SK-N-SH (cell line): ENCODE data around the gene FBXO47. TPM values are rescaled to one million over a fixed set of nuclear protein-coding genes. Genes with fewer than 3 reads are reported as not detected.

ENCODE experiments used
- CTCF ChIA-PET: fragments of 300-600, 350-600 bp; formaldehyde crosslinking; extraction: SDS; loops from one replicate; lab custom pipeline; 2021; lab: Yijun Ruan, JAX
- POLR2A ChIA-PET: fragments of 350-600 bp; sonication (Branson Sonifier 250); formaldehyde crosslinking; extraction: SDS; loops from one replicate; lab custom pipeline; 2020; ENCODE audit warnings: antibody characterized with exemption, inconsistent platforms; lab: Yijun Ruan, JAX
- DNase-seq: peaks from one replicate; pipeline ENCODE4 v3.0.0; 2012
- H2AFZ ChIP-seq: fragments of 200-600 bp; sonication (generic); 2 replicates; pipeline ENCODE4 v1.8.1; 2016; ENCODE audit warnings: antibody characterized with exemption, mild to moderate bottlenecking, low read depth
- H3F3A ChIP-seq: fragments of 200-600 bp; sonication (generic); replicated peaks from 2 replicates; pipeline ENCODE3; 2016; ENCODE audit warnings: antibody characterized with exemption, mild to moderate bottlenecking; ENCODE audit not compliant: insufficient read depth
- H3K27ac ChIP-seq, 2 experiments: fragments of 200-500 bp in 1 of 2; fragments of 200-600 bp in 1 of 2; sonication (Bioruptor generic) in 1 of 2; sonication (generic), shearing (Covaris generic) in 1 of 2; 2 replicates each; pipeline versions ENCODE4 v1.5.1 to v1.6.1; 2014 to 2016; ENCODE audit warnings: low read depth in 2 of 2, inconsistent platforms in 1 of 2, low read length in 1 of 2, mild to moderate bottlenecking in 1 of 2, mixed read lengths in 1 of 2
- H3K27me3 ChIP-seq: fragments of 200-600 bp; sonication (generic), shearing (Covaris generic); 2 replicates; pipeline ENCODE4 v1.6.1; 2016; ENCODE audit warnings: mixed run types; ENCODE audit not compliant: insufficient read depth
- H3K36me3 ChIP-seq, 2 experiments: fragments of 200-500 bp in 1 of 2; fragments of 200-600 bp in 1 of 2; sonication (Bioruptor generic) in 1 of 2; sonication (generic) in 1 of 2; replicated peaks in 1 of 2; 2 replicates each; pipeline versions ENCODE3 to v1.5.1; 2014 to 2016; ENCODE audit warnings: low read length in 1 of 2, mild to moderate bottlenecking in 1 of 2; ENCODE audit not compliant: insufficient read depth in 2 of 2, control insufficient read depth in 1 of 2
- H3K4me1 ChIP-seq, 2 experiments: fragments of 200-500 bp in 1 of 2; fragments of 200-600 bp in 1 of 2; sonication (Bioruptor generic) in 1 of 2; sonication (generic), shearing (Covaris generic) in 1 of 2; 2 replicates each; pipeline versions ENCODE4 v1.5.1 to v1.6.1; 2014 to 2016; ENCODE audit warnings: low read depth in 1 of 2, low read length in 1 of 2, mixed run types in 1 of 2; ENCODE audit not compliant: insufficient read depth in 2 of 2, control insufficient read depth in 1 of 2
- H3K4me2 ChIP-seq: fragments of 200-600 bp; sonication (generic), shearing (Covaris generic); 2 replicates; pipeline ENCODE4 v1.6.1; 2017; ENCODE audit warnings: mixed run types
- H3K4me3 ChIP-seq, 2 experiments: fragments of 200-500 bp in 1 of 2; fragments of 200-600 bp in 1 of 2; sonication (Bioruptor generic) in 1 of 2; sonication (generic), shearing (Covaris generic) in 1 of 2; 2 replicates each; pipeline versions ENCODE4 v1.5.1 to v1.8.1; 2014 to 2016; ENCODE audit warnings: low read depth in 2 of 2, inconsistent platforms in 1 of 2, low read length in 1 of 2, mild to moderate bottlenecking in 1 of 2, mixed read lengths in 1 of 2, moderate library complexity in 1 of 2
- H3K79me2 ChIP-seq: fragments of 200-600 bp; sonication (generic); 2 replicates; pipeline ENCODE4 v1.8.1; 2017; ENCODE audit warnings: mild to moderate bottlenecking; ENCODE audit not compliant: insufficient read depth
- H3K9ac ChIP-seq: fragments of 200-600 bp; sonication (generic); 2 replicates; pipeline ENCODE4 v1.6.1; 2017; ENCODE audit warnings: mixed run types
- H3K9me2 ChIP-seq: fragments of 200-600 bp; sonication (generic); 2 replicates; pipeline ENCODE4 v1.6.1; 2017; ENCODE audit warnings: mixed run types
- H3K9me3 ChIP-seq: fragments of 200-600 bp; sonication (generic); 2 replicates; pipeline ENCODE4 v1.6.1; 2017; ENCODE audit warnings: mixed run types, mild to moderate bottlenecking, moderate library complexity
- H4K20me1 ChIP-seq: fragments of 200-600 bp; sonication (generic); 2 replicates; pipeline ENCODE4 v1.6.1; 2017; ENCODE audit warnings: mild to moderate bottlenecking, mixed run types; ENCODE audit not compliant: insufficient read depth
- CHD2 ChIP-seq: fragments of 150-350 bp; IDR thresholded peaks from 2 replicates; pipeline ENCODE4 v1.6.1; 2018; ENCODE audit warnings: low read length; ENCODE audit not compliant: partially characterized antibody
- EZH2phosphoT487 ChIP-seq: fragments of 200-600 bp; sonication (generic); IDR thresholded peaks from 2 replicates; pipeline ENCODE4 v1.6.1; 2017; ENCODE audit warnings: low read depth, mixed run types, mild to moderate bottlenecking, antibody characterized with exemption, moderate library complexity, borderline replicate concordance
- FOSL2 ChIP-seq: IDR thresholded peaks from 2 replicates; pipeline ENCODE4 v1.4.0; 2012; ENCODE audit warnings: low read depth, mild to moderate bottlenecking, moderate library complexity, borderline replicate concordance
- FOXM1 ChIP-seq: IDR thresholded peaks from 2 replicates; pipeline ENCODE4 v1.4.0; 2012; ENCODE audit warnings: low read depth, mild to moderate bottlenecking
- GABPA ChIP-seq: IDR thresholded peaks from 2 replicates; pipeline ENCODE4 v1.4.0; 2012; ENCODE audit warnings: low read depth, mild to moderate bottlenecking
- GATA2 ChIP-seq: sonication (generic); formaldehyde crosslinking; IDR thresholded peaks from 2 replicates; pipeline ENCODE4 v1.5.0; 2020; ENCODE audit warnings: mild to moderate bottlenecking, missing genetic modification reagents
- MAX ChIP-seq: IDR thresholded peaks from 2 replicates; pipeline ENCODE4 v1.4.0; 2012; ENCODE audit warnings: low read depth
- MEF2A ChIP-seq: IDR thresholded peaks from 2 replicates; pipeline ENCODE4 v1.4.0; 2012; ENCODE audit warnings: low read depth, borderline replicate concordance
- MXI1 ChIP-seq: IDR thresholded peaks from 2 replicates; pipeline ENCODE4 v1.6.1; 2012; ENCODE audit warnings: mild to moderate bottlenecking, low read depth, low read length, improper control_type of control experiment
- NRF1 ChIP-seq: IDR thresholded peaks from 2 replicates; pipeline ENCODE4 v1.6.1; 2012; ENCODE audit warnings: low read depth, mild to moderate bottlenecking, low read length
- PBX3 ChIP-seq: IDR thresholded peaks from 2 replicates; pipeline ENCODE4; 2012
- RAD21 ChIP-seq: IDR thresholded peaks from 2 replicates; pipeline ENCODE4 v1.6.1; 2012; ENCODE audit warnings: mild to moderate bottlenecking, low read length
- RXRA ChIP-seq: IDR thresholded peaks from 2 replicates; pipeline ENCODE4 v1.4.0; 2012; ENCODE audit warnings: low read depth, mild to moderate bottlenecking, borderline replicate concordance
- SIN3A ChIP-seq: IDR thresholded peaks from 2 replicates; pipeline ENCODE4 v1.6.1; 2012; ENCODE audit warnings: low read depth, mild to moderate bottlenecking, low read length, moderate library complexity, borderline replicate concordance
- SMC3 ChIP-seq: IDR thresholded peaks from 2 replicates; pipeline ENCODE4 v1.6.1; 2012; ENCODE audit warnings: low read depth, low read length, improper control_type of control experiment
- TAF1 ChIP-seq: IDR thresholded peaks from 2 replicates; pipeline ENCODE4 v1.6.1; 2012; ENCODE audit warnings: low read depth, mild to moderate bottlenecking, low read length, moderate library complexity, borderline replicate concordance
- TCF12 ChIP-seq: IDR thresholded peaks from 2 replicates; pipeline ENCODE4 v1.4.0; 2012
- TEAD4 ChIP-seq: IDR thresholded peaks from 2 replicates; pipeline ENCODE4 v1.4.0; 2012; ENCODE audit warnings: mild to moderate bottlenecking, borderline replicate concordance; ENCODE audit not compliant: insufficient read depth
- YY1 ChIP-seq: IDR thresholded peaks from 2 replicates; pipeline ENCODE4 v1.4.0; 2012; ENCODE audit warnings: low read depth, mild to moderate bottlenecking
- ZBTB33 ChIP-seq: IDR thresholded peaks from 2 replicates; pipeline ENCODE4 v1.4.0; 2012; ENCODE audit warnings: low read depth, borderline replicate concordance
- WGBS: methylation state at CpG from one replicate; pipeline ENCODE4 v1.1.6; 2017; ENCODE audit warnings: low lambda C conversion rate; 5-methylcytosine and 5-hydroxymethylcytosine counted together
- polyA plus RNA-seq, 3 experiments: library from polyadenylated mRNA; depleted of rRNA; stranded (reverse); fragments of >200 nt; gene quantifications; 2 replicates each; pipeline ENCODE4 v1.2.3, GENCODE V29; 2012
- TF ChIP-seq, protein P1 (sequence below): fragments of 200-600 bp; sonication (generic); IDR thresholded peaks from 2 replicates; pipeline ENCODE4 v1.6.1; 2017; ENCODE audit warnings: antibody characterized with exemption, mild to moderate bottlenecking, moderate library complexity

FBXO47 gene
- polyA plus RNA-seq, 1 of the 3 experiments (the other 2 are of a cell fraction): not detected

DNA sequence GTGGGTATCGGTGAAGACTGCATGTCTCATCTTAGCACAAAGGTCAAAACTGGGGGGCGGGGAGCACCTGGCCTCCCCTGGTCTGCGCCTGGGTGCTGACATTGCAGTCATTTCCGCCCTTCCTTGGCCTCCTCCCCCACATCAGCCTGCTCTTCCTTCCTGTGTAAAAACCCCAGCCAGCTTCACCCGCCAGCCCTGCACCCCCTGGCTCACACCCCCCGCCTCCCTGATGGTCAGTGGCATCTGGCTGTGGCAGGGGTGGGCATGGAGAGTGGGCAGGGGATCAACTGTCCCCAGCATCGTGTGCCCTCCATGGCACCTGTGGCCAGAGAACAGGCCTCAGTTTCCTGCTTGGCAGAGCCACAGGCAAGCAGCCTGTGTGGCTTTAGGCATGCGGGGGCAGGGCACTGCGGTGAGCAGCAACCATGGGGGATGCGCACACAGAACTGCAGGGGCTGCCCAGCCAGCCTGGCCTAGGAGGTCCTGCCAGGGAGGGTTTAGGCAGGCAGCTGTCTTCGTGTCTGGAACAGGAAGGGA, 68.3 kb downstream of the FBXO47 start:
- CTCF ChIA-PET: interaction anchor here (1.3 kb wide), 2 partner anchors 16 to 276 kb away, joined by 3 read pairs; no protein-coding TSS in a partner anchor
- Histone ChIP-seq H3K27me3 (no peaks in the 10 kb centered on the region), H3K27ac (peak overlapping the region; percentile 8 to 27; a peak in 2 of 4 replicates), H3K4me3 (no peak overlapping the region), H3K4me1 (peaks cover 11 to 29% of the 10 kb centered on the region in 2 experiments; a peak in 1 of 4 replicates), H3K4me2 (no peak overlapping the region), H3K9me3 (no peaks in the 10 kb centered on the region), H4K20me1 (peaks cover 81% of the 10 kb centered on the region), H3F3A (peaks cover 41% of the 10 kb centered on the region), H3K79me2 (peaks cover 78% of the 10 kb centered on the region), H2AFZ (no peak overlapping the region), H3K36me3 (peaks cover 34 to 38% of the 10 kb centered on the region in 2 experiments), H3K9ac (no peak overlapping the region), H3K9me2 (no peaks in the 10 kb centered on the region)
- DNase-seq: no peak
- POLR2A ChIA-PET: no interaction called here
- 94% methylated on average over 10 of the region's 11 CpGs for WGBS
- TF ChIP-seq MAX (no peak), SIN3A (no peak), FOSL2 (no peak), NRF1 (no peak), RXRA (no peak), TAF1 (no peak), YY1 (no peak), GATA2 (CRISPR knock-in tag) (no peak), CHD2 (no peak), GABPA (no peak)
- TF ChIP-seq, protein P1, sequence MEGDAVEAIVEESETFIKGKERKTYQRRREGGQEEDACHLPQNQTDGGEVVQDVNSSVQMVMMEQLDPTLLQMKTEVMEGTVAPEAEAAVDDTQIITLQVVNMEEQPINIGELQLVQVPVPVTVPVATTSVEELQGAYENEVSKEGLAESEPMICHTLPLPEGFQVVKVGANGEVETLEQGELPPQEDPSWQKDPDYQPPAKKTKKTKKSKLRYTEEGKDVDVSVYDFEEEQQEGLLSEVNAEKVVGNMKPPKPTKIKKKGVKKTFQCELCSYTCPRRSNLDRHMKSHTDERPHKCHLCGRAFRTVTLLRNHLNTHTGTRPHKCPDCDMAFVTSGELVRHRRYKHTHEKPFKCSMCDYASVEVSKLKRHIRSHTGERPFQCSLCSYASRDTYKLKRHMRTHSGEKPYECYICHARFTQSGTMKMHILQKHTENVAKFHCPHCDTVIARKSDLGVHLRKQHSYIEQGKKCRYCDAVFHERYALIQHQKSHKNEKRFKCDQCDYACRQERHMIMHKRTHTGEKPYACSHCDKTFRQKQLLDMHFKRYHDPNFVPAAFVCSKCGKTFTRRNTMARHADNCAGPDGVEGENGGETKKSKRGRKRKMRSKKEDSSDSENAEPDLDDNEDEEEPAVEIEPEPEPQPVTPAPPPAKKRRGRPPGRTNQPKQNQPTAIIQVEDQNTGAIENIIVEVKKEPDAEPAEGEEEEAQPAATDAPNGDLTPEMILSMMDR: no peak

DNA sequence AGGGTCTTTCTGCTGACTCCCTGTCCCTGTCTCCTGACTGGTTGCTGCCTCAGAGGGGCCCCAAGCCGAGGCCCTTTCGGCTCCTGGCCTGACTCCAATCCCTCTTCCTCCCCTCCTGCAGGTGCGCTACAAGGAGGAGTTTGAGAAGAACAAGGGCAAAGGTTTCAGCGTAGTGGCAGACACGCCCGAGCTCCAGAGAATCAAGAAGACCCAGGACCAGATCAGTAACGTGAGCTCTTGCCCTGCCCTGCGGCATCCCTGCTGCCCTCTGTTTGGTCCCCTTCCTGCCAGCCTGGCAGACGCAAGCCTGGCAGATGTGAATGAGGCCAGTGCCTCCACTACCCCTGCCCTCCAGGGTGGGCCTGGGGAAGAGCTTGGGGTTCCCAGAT, 68.9 kb downstream of the FBXO47 start:
- CTCF ChIA-PET: interaction anchor here (1.3 kb wide), 2 partner anchors 17 to 276 kb away, joined by 3 read pairs; no protein-coding TSS in a partner anchor

More for the DNA sequence above, 68.9 kb downstream of the FBXO47 start:
- Histone ChIP-seq H3K27me3 (no peaks in the 10 kb centered on the region), H3K9me3 (no peaks in the 10 kb centered on the region), H3F3A (peaks cover 41% of the 10 kb centered on the region), H3K9me2 (no peaks in the 10 kb centered on the region), H3K4me3 (no peak overlapping the region), H2AFZ (no peak overlapping the region), H3K4me1 (peaks cover 11 to 35% of the 10 kb centered on the region in 2 experiments; a peak in 1 of 4 replicates), H3K27ac (peak overlapping the region in 1 of 2 experiments; percentile 27; a peak in 2 of 4 replicates), H4K20me1 (peaks cover 80% of the 10 kb centered on the region), H3K36me3 (peaks cover 33 to 38% of the 10 kb centered on the region in 2 experiments), H3K4me2 (no peak overlapping the region), H3K79me2 (peaks cover 76% of the 10 kb centered on the region), H3K9ac (no peak overlapping the region)
- 89% methylated on average over 8 of the region's 9 CpGs for WGBS
- POLR2A ChIA-PET: no interaction called here
- TF ChIP-seq MEF2A (no peak), FOSL2 (no peak), NRF1 (no peak), GABPA (no peak), TCF12 (no peak), SMC3 (no peak), EZH2phosphoT487 (no peak), YY1 (no peak), ZBTB33 (no peak), TAF1 (no peak), CHD2 (no peak), FOXM1 (no peak), PBX3 (no peak), MAX (no peak), RAD21 (no peak), MXI1 (no peak), TEAD4 (no peak)
- DNase-seq: no peak
